ENCODE results near the gene PIGV.
"Not testable (repeated sequence)": the region's sequence is repeated elsewhere in the genome, so short reads cannot be mapped to it uniquely, and the experiment has no call there.

The PIGV gene

DNA sequence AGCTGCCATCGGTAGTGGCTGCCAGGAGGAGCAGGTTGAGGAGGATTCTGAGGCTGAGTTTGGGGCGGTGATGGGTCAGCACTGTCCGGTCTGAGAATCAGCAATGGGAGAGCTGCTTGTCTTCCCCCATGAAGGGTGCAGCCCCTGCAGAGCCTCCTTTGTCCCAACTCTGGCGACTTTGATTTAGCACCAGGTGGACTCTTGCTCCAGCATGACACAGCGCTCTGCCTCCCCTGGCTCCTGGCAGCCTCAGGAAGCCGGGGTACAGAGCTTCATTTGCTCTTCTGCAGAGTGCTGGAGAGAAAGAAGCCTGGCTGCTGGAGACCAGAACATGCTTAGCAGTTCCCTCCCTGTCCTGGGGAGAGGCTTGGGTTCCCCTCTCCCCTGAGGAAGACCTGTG is 52.0 kb downstream of the PIGV start:
- no peak for DNase-seq (ENCODE audit: low read depth)
- no peak overlapping the region for H3K4me3 ChIP-seq (ENCODE audit: low read depth, low read length)
- TF ChIP-seq, protein P1, sequence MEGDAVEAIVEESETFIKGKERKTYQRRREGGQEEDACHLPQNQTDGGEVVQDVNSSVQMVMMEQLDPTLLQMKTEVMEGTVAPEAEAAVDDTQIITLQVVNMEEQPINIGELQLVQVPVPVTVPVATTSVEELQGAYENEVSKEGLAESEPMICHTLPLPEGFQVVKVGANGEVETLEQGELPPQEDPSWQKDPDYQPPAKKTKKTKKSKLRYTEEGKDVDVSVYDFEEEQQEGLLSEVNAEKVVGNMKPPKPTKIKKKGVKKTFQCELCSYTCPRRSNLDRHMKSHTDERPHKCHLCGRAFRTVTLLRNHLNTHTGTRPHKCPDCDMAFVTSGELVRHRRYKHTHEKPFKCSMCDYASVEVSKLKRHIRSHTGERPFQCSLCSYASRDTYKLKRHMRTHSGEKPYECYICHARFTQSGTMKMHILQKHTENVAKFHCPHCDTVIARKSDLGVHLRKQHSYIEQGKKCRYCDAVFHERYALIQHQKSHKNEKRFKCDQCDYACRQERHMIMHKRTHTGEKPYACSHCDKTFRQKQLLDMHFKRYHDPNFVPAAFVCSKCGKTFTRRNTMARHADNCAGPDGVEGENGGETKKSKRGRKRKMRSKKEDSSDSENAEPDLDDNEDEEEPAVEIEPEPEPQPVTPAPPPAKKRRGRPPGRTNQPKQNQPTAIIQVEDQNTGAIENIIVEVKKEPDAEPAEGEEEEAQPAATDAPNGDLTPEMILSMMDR (conservative IDR thresholded peaks at IDR 0.05; ENCODE audit: low read depth, low read length) = no peak

DNA sequence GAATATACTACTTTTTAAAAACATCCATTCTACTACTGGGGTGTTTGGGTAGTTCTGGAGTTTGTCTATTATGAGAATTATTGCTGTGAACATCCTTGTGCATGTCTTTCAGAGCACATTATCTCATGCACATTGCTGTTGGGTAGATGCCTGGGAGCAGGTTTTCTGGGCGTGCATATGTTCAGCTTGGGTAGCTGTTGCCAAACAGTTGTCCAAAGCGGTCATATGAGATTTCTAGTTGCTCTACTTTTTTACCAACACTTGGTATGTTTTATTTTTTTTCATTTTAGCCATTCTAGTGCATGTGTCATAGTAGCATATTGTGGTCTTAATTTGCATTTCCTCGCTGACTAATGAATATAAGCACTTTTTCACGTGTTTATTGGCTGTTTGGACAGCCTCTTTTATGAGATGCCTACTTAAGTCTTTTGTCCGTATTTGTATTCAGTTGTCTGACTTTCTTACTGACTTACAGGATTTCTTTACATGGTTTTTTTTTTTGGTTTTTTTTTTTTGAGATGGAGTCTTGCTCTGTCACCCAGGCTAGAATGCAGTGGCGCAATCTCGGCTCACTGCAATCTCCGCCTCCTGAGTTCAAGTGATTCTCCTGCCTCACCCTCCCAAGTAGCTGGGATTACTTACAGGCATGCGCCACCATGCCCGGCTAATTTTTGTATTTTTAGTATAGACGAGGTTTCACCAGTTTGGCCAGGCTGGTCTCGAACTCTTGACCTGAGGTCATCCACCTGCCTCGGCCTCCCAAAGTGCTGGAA is 56.9 kb downstream of the PIGV start:
- DNase-seq (ENCODE audit: low read depth) = no peak
- H3K4me3 ChIP-seq (ENCODE audit: low read depth, low read length) = no peak overlapping the region
- TF ChIP-seq, protein P1 (conservative IDR thresholded peaks at IDR 0.05; ENCODE audit: low read depth, low read length) = no peak

DNA sequence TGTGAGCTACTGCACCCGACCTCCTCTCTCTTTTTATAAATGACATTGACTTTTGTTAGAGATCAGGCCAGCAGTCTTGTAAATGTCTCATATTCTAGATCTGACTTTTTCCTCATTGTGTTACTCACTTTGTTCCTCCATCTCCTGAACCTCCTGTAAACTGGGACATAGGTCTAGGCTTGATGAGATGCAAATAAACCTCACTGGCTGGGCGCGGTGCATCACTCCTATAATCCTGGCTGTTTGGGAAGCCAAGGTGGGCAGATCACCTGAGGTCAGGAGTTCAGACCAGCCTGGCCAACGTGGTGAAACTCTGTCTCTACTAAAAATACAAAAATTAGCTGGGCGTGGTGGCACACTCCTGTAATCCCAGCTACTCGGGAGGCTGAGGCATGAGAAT is 60.1 kb downstream of the PIGV start:
- H3K4me3 ChIP-seq (ENCODE audit: low read depth, low read length); DNase-seq (ENCODE audit: low read depth): not testable (repeated sequence)

Data from choroid plexus epithelial cell (primary cell).